Cardiac fibroblast (primary cell): ENCODE data around the gene MEFV.
"Not testable (repeated sequence)": the region's sequence is repeated elsewhere in the genome, so short reads cannot be mapped to it uniquely, and the experiment has no call there.

Experiments
- DNase-seq, 2 donors: peaks; one replicate each; pipeline versions ENCODE4 v3.0.0 to v3.0.0-alpha.2; 2010; ENCODE audit warnings: low read depth in 2 of 2
- H3K4me3 ChIP-seq, 2 donors: replicated peaks in 1 of 2; 1 replicate in 1 of 2; 2 replicates in 1 of 2; pipeline ENCODE4 v1.5.1; 2011; ENCODE audit warnings: low read depth in 2 of 2, low read length in 2 of 2, mild to moderate bottlenecking in 2 of 2, moderate library complexity in 1 of 2
- CTCF ChIP-seq: IDR thresholded peaks from one replicate; pipeline ENCODE4 v1.5.1; 2011; ENCODE audit warnings: low read depth, mild to moderate bottlenecking, low read length, inconsistent platforms

Gene MEFV

DNA sequence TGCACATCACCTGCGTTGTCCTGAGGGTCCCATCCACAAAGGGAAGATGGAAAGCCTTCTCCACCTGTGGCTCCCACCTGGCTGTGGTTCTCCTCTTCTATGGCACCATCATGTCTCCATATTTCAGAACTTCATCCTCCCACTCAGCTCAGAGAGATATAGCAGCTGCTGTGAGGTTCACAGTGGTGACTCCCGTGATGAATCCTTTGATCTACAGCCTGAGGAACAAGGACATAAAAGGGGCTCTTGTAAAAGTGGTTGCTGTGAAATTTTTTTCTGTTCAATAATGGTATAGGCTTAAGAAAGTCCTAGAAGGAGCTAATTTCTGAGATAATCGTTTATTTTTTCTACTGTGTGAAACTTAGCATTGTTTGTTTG is 40.2 kb downstream of the MEFV start:
- TF ChIP-seq CTCF, result no peak
- no peak overlapping the region for H3K4me3 ChIP-seq
- DNase-seq, result no peak

DNA sequence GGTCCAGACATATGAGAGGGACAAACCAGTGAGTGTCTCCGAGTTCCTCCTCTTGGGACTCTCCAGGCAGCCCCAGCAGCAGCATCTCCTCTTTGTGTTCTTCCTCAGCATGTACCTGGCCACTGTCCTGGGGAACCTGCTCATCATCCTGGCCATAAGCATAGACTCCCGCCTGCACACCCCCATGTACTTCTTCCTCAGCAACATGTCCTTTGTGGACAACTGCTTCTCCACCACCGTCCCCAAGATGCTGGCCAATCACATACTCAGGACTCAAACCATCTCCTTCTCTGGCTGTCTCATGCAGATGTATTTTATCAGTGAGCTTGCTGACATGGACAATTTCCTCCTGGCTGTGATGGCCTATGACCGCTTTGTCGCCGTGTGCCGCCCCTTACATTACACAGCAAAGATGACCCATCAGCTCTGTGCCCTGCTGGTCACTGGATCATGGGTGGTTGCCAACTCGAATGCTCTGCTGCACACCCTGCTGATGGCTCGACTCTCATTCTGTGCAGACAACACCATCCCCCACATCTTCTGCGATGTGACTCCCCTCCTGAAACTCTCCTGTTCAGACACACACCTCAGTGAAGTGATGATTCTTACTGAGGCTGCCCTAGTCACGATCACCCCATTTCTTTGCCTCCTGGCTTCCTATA is 40.7 kb downstream of the MEFV start:
- no peak for DNase-seq
- no peak overlapping the region for H3K4me3 ChIP-seq
- no peak for TF ChIP-seq CTCF

DNA sequence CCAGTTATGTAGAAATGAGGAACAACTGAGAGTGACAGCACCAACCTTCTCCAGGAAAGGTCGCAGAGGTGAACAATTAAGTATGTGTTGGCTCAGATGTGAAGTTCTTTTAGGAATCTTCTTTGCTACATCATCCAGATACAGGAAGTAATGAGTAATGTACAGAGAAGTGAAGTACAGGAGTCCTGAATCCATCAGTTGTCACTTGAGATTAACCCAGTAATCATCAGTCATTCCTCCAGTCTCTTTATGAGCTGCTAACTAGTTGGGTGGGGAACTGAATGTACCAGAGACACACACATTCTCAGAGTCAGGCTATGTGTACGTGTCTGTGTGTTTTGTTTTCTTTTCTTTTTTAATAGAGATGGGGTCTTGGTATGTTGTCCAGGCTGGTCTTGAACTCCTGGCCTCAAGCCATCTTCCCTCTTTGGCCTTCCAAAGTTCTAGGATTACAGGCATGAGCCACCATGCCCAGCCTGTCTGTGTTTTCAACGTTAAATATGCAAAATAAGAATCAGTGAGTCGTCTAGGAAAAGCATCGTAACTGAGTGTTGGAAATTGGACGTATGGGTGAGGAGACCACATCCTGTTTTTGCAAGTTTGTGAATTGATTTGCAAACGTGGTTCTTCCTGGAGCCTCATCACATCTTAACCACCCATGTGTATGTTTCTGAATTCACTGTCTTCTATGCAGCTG is 41.4 kb downstream of the MEFV start:
- no peak for TF ChIP-seq CTCF
- no peak overlapping the region for H3K4me3 ChIP-seq
- DNase-seq, result no peak

DNA sequence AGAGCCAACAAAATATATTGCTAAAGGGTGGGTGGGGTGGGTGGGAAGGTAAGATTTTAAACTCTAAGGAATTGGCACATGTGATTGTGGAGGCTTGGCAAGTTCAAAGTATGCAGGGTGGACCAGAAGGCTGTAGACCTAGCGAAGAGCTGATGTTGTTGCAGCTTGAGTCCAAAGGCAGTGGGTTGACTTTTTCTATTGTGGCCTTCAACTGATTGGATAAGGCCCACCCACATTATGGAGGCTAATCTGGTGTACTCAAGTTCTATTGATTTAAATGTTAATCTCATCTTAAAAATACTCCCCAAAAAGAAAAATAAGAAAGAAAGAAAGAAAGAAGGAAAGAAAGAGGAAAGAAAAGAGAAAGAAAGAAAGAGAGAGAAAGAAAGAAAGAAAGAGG is 43.9 kb downstream of the MEFV start:
- no peak for DNase-seq
- no peak overlapping the region for H3K4me3 ChIP-seq
- no peak for TF ChIP-seq CTCF

DNA sequence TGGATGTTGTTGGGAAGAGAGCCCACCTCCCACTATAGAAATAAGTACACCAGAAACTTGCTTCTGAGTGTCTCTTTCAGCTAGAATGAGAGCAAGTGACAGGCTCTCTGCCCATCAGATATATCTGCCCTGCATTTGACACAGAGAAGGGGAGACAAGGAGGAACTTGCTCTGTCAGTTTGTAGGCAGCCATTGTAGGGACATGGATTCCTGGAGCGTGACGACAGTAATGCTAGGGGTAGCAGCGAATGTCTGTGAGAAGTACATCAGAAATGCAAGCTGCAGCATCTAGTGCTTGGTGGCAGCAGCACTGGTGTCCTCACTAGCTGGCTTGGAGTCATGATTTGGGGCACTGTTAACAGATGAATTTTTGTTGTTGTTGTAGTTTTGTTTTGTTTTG is 44.4 kb downstream of the MEFV start:
- no peak overlapping the region for H3K4me3 ChIP-seq
- TF ChIP-seq CTCF, result no peak
- DNase-seq, result no peak

DNA sequence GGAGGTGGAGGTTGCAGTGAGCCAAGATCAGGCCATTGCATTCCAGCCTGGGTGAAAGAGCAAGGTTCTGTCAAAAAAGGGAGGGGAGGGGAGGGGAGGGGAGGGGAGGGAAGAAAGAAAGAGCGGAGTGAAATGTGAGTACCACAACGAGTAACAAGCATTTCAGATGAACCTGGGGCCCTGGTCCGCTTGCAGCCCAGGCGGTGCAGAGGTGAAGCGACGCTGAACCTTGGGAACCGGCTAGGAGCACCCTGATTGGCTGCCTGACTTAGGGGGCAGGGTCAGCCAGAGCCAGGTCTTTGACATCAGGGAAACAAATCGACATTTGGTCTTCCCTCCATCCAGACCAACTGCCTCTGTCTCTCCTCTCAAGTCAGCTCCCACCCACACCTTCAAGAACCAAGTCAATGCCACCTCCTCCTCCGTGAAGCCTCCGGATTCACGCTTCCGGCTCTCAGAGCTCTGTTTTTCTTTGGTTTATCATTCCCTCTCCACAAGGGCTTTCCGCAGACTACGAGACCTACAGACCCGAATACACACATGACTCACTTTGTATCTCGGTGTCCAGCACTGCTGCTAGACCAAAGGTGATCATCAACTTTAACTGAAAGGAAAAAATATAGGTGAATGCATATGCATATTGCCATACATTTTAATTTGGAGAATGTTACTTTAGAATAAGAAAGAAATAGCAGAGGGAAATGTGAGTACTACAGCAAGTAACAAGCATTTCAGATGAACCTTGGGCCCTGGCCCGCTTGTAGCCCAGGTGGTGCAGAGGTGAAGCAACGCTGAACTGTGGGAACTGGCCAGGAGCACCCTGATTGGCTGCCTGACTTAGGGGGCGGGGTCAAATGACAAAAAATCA is 49.1 kb downstream of the MEFV start:
- TF ChIP-seq CTCF, result no peak
- DNase-seq, result no peak
- H3K4me3 ChIP-seq, result no peak overlapping the region

- not testable (repeated sequence) for DNase-seq, H3K4me3 ChIP-seq
These were observed 50.5 kb downstream of the MEFV start for GRCh38 chr16:3205939-3206338.
